WTC11 (cell line): ENCODE data around the gene ST8SIA1.

ENCODE experiments used
- ATF6 ChIP-seq: sonication (generic); formaldehyde crosslinking; IDR thresholded peaks from 2 replicates; pipeline ENCODE4 v1.8.1; 2023; ENCODE audit warnings: mild to moderate bottlenecking, missing genetic modification reagents
- CBFB ChIP-seq: sonication (generic); formaldehyde crosslinking; IDR thresholded peaks from 2 replicates; pipeline ENCODE4 v1.8.1; 2022; ENCODE audit warnings: mild to moderate bottlenecking, low read depth, missing genetic modification reagents
- ELF4 ChIP-seq: sonication (generic); formaldehyde crosslinking; IDR thresholded peaks from 2 replicates; pipeline ENCODE4 v1.8.1; 2022; ENCODE audit warnings: low read depth, mild to moderate bottlenecking, moderate library complexity, missing genetic modification reagents
- FOXK1 ChIP-seq: sonication (generic); formaldehyde crosslinking; IDR thresholded peaks from 2 replicates; pipeline ENCODE4 v1.8.0; 2022; ENCODE audit warnings: mild to moderate bottlenecking, moderate library complexity, missing genetic modification reagents
- NR1H2 ChIP-seq: sonication (generic); formaldehyde crosslinking; IDR thresholded peaks from 2 replicates; pipeline ENCODE4 v1.9.0; 2021; ENCODE audit warnings: mild to moderate bottlenecking, moderate library complexity, missing genetic modification reagents
- PRRX2 ChIP-seq: fragments of 250-450 bp; sonication (Bioruptor Pico); IDR thresholded peaks from 2 replicates; pipeline ENCODE4 v1.8.0; 2021; ENCODE audit warnings: mild to moderate bottlenecking
- TCF7 ChIP-seq: sonication (generic); formaldehyde crosslinking; IDR thresholded peaks from 2 replicates; pipeline ENCODE4 v1.8.0; 2022; ENCODE audit warnings: mild to moderate bottlenecking, low read depth, missing genetic modification reagents, moderate library complexity
- ZNF138 ChIP-seq: sonication (generic); formaldehyde crosslinking; conservative IDR thresholded peaks from 2 replicates; pipeline ENCODE4 v1.8.1; 2022; ENCODE audit warnings: mild to moderate bottlenecking, moderate library complexity, missing genetic modification reagents
- TF ChIP-seq, protein P1 (sequence below): fragments of 200-600 bp; IDR thresholded peaks from 2 replicates; pipeline ENCODE4 v1.8.0; 2022; ENCODE audit warnings: antibody characterized with exemption

GRCh38 chr12:22285846-22286245 lies 48.7 kb downstream of the ST8SIA1 start:
- TF ChIP-seq CBFB (CRISPR knock-in tag), result no peak
- TF ChIP-seq TCF7 (CRISPR knock-in tag), result no peak
- TF ChIP-seq, protein P1, sequence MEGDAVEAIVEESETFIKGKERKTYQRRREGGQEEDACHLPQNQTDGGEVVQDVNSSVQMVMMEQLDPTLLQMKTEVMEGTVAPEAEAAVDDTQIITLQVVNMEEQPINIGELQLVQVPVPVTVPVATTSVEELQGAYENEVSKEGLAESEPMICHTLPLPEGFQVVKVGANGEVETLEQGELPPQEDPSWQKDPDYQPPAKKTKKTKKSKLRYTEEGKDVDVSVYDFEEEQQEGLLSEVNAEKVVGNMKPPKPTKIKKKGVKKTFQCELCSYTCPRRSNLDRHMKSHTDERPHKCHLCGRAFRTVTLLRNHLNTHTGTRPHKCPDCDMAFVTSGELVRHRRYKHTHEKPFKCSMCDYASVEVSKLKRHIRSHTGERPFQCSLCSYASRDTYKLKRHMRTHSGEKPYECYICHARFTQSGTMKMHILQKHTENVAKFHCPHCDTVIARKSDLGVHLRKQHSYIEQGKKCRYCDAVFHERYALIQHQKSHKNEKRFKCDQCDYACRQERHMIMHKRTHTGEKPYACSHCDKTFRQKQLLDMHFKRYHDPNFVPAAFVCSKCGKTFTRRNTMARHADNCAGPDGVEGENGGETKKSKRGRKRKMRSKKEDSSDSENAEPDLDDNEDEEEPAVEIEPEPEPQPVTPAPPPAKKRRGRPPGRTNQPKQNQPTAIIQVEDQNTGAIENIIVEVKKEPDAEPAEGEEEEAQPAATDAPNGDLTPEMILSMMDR, result no peak
- TF ChIP-seq ZNF138 (CRISPR knock-in tag), result no peak
- TF ChIP-seq PRRX2 (CRISPR knock-in tag), result no peak
- TF ChIP-seq NR1H2 (CRISPR knock-in tag), result no peak
- TF ChIP-seq ELF4, result no peak
- no peak for TF ChIP-seq ATF6
- TF ChIP-seq FOXK1, result no peak
